ENCODE data around the gene NFATC1. TPM values are rescaled to one million over a fixed set of nuclear protein-coding genes. Genes with fewer than 3 reads are reported as not detected.

The NFATC1 gene
- total RNA-seq, 2 experiments from 2014 or later = 97.2 to 98.3 TPM

- ChIA-PET POLR2A (no interaction called here), CTCF (no interaction called here)
- no peak overlapping the region for H3K27ac Mint-ChIP-seq
- H3K4me3 Mint-ChIP-seq = no peak overlapping the region
- H3K36me3 Mint-ChIP-seq (ENCODE audit: low read depth) = peaks cover 19% of the 10 kb centered on the region
- peaks cover 12% of the 10 kb centered on the region for H3K4me1 Mint-ChIP-seq (ENCODE audit: low read depth)
- no peaks in the 10 kb centered on the region for H3K9me3 Mint-ChIP-seq
- H3K27me3 Mint-ChIP-seq = no peaks in the 10 kb centered on the region
- intact Hi-C loops (cut with micrococcal nuclease) = no loop called here
- ATAC-seq (no peak), DNase-seq (no peak)
- TF ChIP-seq, protein P1, sequence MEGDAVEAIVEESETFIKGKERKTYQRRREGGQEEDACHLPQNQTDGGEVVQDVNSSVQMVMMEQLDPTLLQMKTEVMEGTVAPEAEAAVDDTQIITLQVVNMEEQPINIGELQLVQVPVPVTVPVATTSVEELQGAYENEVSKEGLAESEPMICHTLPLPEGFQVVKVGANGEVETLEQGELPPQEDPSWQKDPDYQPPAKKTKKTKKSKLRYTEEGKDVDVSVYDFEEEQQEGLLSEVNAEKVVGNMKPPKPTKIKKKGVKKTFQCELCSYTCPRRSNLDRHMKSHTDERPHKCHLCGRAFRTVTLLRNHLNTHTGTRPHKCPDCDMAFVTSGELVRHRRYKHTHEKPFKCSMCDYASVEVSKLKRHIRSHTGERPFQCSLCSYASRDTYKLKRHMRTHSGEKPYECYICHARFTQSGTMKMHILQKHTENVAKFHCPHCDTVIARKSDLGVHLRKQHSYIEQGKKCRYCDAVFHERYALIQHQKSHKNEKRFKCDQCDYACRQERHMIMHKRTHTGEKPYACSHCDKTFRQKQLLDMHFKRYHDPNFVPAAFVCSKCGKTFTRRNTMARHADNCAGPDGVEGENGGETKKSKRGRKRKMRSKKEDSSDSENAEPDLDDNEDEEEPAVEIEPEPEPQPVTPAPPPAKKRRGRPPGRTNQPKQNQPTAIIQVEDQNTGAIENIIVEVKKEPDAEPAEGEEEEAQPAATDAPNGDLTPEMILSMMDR (IDR thresholded peaks at IDR 0.05) = no peak
Observed at GRCh38 chr18:79487801-79488201, 92.1 kb downstream of the NFATC1 start.

DNA sequence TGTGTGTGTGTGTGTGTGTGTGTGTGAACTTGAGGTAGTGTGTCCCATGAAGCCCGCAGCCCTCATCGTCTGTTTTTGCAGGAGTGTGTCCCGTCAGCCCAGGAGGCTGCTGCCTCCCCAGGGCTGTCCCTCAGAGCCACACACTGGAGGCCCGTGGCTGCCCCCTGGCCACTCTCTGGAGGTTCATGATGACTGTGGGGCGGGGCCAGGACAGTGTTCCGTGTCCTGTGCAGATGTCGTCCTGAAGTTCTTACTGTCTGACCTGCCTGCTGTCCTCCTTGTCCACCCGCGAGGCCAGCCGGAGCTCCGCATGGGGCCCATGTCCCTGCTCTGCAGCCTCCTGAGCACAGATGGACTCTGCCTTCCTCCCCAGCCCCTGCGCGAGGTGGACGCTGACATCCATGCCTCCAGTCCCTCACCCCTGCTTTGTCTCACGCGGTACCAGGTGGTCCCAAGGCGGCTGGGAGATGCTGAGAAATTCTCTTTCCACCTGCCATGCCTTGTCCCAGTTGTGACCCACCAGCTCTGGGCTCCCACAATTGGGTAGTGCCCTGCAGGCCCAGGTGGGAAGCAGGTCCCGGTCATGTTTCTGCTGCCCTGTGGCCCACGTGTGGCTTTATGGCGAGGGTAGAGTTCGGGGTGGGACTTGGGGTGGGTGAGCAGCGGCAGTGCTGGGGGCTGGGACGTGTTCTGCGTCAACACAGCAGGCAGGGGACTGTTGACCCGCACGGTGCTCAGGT is 92.8 kb downstream of the NFATC1 start:
- no peaks in the 10 kb centered on the region for H3K9me3 Mint-ChIP-seq
- POLR2A ChIA-PET = interaction anchor here (1.0 kb wide), 1 partner anchor 116 kb away, joined by 3 read pairs; no protein-coding TSS in a partner anchor

GRCh38 chr18:79489051-79489898 is 93.5 kb downstream of the NFATC1 start:
- no peak overlapping the region for H3K4me3 Mint-ChIP-seq
- CTCF ChIA-PET = no interaction called here
- H3K36me3 Mint-ChIP-seq (ENCODE audit: low read depth) = peaks cover 22% of the 10 kb centered on the region
- POLR2A ChIA-PET = interaction anchor here (0.9 to 1.0 kb wide), 3 partner anchors 11 to 116 kb away, joined by 3 read pairs; no protein-coding TSS in a partner anchor
- DNase-seq (peak; percentile 1), ATAC-seq (no peak)
- no peaks in the 10 kb centered on the region for H3K9me3 Mint-ChIP-seq
- H3K27me3 Mint-ChIP-seq = no peaks in the 10 kb centered on the region
- H3K4me1 Mint-ChIP-seq (ENCODE audit: low read depth) = peaks cover 12% of the 10 kb centered on the region
- intact Hi-C loops (cut with micrococcal nuclease) = no loop called here
- H3K27ac Mint-ChIP-seq = no peak overlapping the region
- TF ChIP-seq, protein P1 (IDR thresholded peaks at IDR 0.05) = no peak

More for the DNA sequence above, 92.8 kb downstream of the NFATC1 start:
- H3K36me3 Mint-ChIP-seq (ENCODE audit: low read depth) = peaks cover 20% of the 10 kb centered on the region
- no peak overlapping the region for H3K27ac Mint-ChIP-seq
- no peak overlapping the region for H3K4me3 Mint-ChIP-seq
- ATAC-seq (no peak), DNase-seq (peak; percentile 1)
- CTCF ChIA-PET = no interaction called here
- TF ChIP-seq, protein P1 (IDR thresholded peaks at IDR 0.05) = no peak
- H3K4me1 Mint-ChIP-seq (ENCODE audit: low read depth) = peaks cover 12% of the 10 kb centered on the region
- intact Hi-C loops (cut with micrococcal nuclease) = no loop called here
- no peaks in the 10 kb centered on the region for H3K27me3 Mint-ChIP-seq

GRCh38 chr18:79489899-79490625 is 94.3 kb downstream of the NFATC1 start:
- ChIA-PET CTCF (no interaction called here), POLR2A (interaction anchor here (0.9 to 1.0 kb wide), 3 partner anchors 12 to 34 kb away, joined by 3 read pairs; no protein-coding TSS in a partner anchor)
- no peaks in the 10 kb centered on the region for H3K27me3 Mint-ChIP-seq
- H3K4me1 Mint-ChIP-seq (ENCODE audit: low read depth) = peaks cover 12% of the 10 kb centered on the region
- TF ChIP-seq, protein P1 (IDR thresholded peaks at IDR 0.05) = no peak
- no peaks in the 10 kb centered on the region for H3K9me3 Mint-ChIP-seq
- H3K4me3 Mint-ChIP-seq = no peak overlapping the region
- H3K36me3 Mint-ChIP-seq (ENCODE audit: low read depth) = peaks cover 25% of the 10 kb centered on the region
- intact Hi-C loops (cut with micrococcal nuclease) = no loop called here
- H3K27ac Mint-ChIP-seq = no peak overlapping the region
- DNase-seq (peak; percentile 1), ATAC-seq (no peak)

Data from activated CD8-positive, alpha-beta T cell treated with anti-CD3 and anti-CD28 coated beads for 36 hours (primary cell).